C1 segment of cervical spinal cord (tissue), 14 donors: ENCODE measurements around the gene NEAT1.

Experiments
- DNase-seq, 14 donors: peaks; one replicate each; lab custom pipeline; 2025; lab: John Stamatoyannopoulos, UW

Gene NEAT1

GRCh38 chr11:65433657-65434056 is 11.1 kb downstream of the NEAT1 start:
- no peak for DNase-seq

- DNase-seq, result no peak
Measured at GRCh38 chr11:65434057-65434666, 11.6 kb downstream of the NEAT1 start.

- no peak for DNase-seq
Measured at GRCh38 chr11:65434667-65435410, 12.2 kb downstream of the NEAT1 start.

- no peak for DNase-seq
Measured at GRCh38 chr11:65435411-65435931, 12.9 kb downstream of the NEAT1 start.

- DNase-seq, result no peak
Measured at GRCh38 chr11:65435981-65436411, 13.4 kb downstream of the NEAT1 start.

GRCh38 chr11:65436412-65437032 is 13.9 kb downstream of the NEAT1 start:
- DNase-seq, result no peak

- DNase-seq, result no peak
Measured at GRCh38 chr11:65437436-65438227, 15.0 kb downstream of the NEAT1 start.

GRCh38 chr11:65438257-65439151 is 15.9 kb downstream of the NEAT1 start:
- no peak for DNase-seq

- no peak for DNase-seq
Measured at GRCh38 chr11:65439331-65440181, 17.0 kb downstream of the NEAT1 start.

GRCh38 chr11:65440831-65441499 is 18.4 kb downstream of the NEAT1 start:
- no peak for DNase-seq

GRCh38 chr11:65442842-65443331 is 20.3 kb downstream of the NEAT1 start:
- DNase-seq, result no peak

GRCh38 chr11:65444314-65445051 is 21.9 kb downstream of the NEAT1 start:
- no peak for DNase-seq

- DNase-seq, result peak in 1 of 14 donors; percentile 47
Measured at GRCh38 chr11:65445101-65445603, 22.6 kb downstream of the NEAT1 start.

GRCh38 chr11:65445604-65446445 is 23.2 kb downstream of the NEAT1 start:
- peak in 1 of 14 donors; percentile 46 for DNase-seq

GRCh38 chr11:65446446-65447277 is 24.1 kb downstream of the NEAT1 start:
- peak in 1 of 14 donors; percentile 46 for DNase-seq

- DNase-seq, result no peak
Measured at GRCh38 chr11:65448074-65448417, 25.4 kb downstream of the NEAT1 start.
